ENCODE measurements around the gene PRRC2A.

The PRRC2A gene

DNA sequence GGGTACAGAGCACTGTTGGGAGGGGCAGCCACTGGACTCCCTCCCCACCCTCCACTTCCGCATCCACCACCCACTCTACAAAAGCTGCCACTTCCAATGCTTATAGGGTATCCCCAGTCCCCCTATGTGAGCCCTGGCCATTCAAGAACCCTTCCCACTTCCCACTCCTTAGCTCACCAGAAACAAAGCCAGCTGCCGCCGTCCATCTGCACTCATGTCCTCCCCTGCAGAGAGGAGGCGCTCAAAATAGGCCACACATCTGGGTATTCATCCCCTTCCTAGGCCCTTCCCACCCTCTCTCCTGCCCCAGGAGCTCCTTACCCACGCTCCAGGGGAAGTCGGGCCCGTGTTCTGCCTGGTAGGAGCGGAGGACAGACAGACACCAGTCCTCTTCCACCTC lies 66.8 kb downstream of the PRRC2A start:
- H3K4me3 ChIP-seq (ENCODE audit: low read length): no peak overlapping the region
- no peak overlapping the region for H3K27ac ChIP-seq (ENCODE audit: low read length)
- no peaks in the 10 kb centered on the region for H3K4me1 ChIP-seq (ENCODE audit: insufficient read depth, low read length)
- peaks cover 58% of the 10 kb centered on the region for H3K36me3 ChIP-seq (ENCODE audit: insufficient read depth, low read depth, low read length)
- H3K9me3 ChIP-seq (ENCODE audit: insufficient read depth, low read depth, low read length): no peaks in the 10 kb centered on the region
- peaks cover 6% of the 10 kb centered on the region for H3K27me3 ChIP-seq (ENCODE audit: insufficient read depth, low read length)
- no peak overlapping the region for H3K9ac ChIP-seq (ENCODE audit: low read depth, low read length)
